PC-3 (cell line): Measurements from ENCODE around the gene LRRC10B. TPM values are rescaled to one million over a fixed set of nuclear protein-coding genes. Genes with fewer than 3 reads are reported as not detected.

ENCODE experiments used
- ATAC-seq: fragments of 200-7000 bp; cut with Tn5 transposase; 2 replicates; pipeline ENCODE4 v1.9.1; 2020; ENCODE audit warnings: mild to moderate bottlenecking, moderate library complexity
- BruUV-seq: library from RNA; stranded (reverse); fragments of 400-500 nt; replicated peaks from 2 replicates; lab custom pipeline; 2021; lab: Mats Ljungman, UMichigan
- CTCF ChIA-PET: fragments of 300-600 bp; sonication (Branson Sonifier 250); formaldehyde crosslinking; loops from one replicate; lab custom pipeline; 2022; ENCODE audit warnings: antibody characterized with exemption; lab: Charles Lee
- POLR2A ChIA-PET: fragments of 300-600 bp; sonication (Branson Sonifier 250); formaldehyde crosslinking; loops from one replicate; lab custom pipeline; 2022; ENCODE audit warnings: antibody characterized with exemption; ENCODE audit not compliant: unreplicated experiment; lab: Charles Lee
- DNase-seq: peaks from one replicate; pipeline ENCODE4 v3.0.0-alpha.2; 2015
- H2AFZ ChIP-seq: fragments of 300-600 bp; sonication (generic); 2 replicates; pipeline ENCODE4 v1.6.0; 2016; ENCODE audit warnings: antibody characterized with exemption, low read length
- H3F3A ChIP-seq: fragments of 300-600 bp; sonication (generic); one replicate; pipeline ENCODE4 v1.6.0; 2017; ENCODE audit warnings: antibody characterized with exemption, low read length, control low read depth, mild to moderate bottlenecking; ENCODE audit not compliant: unreplicated experiment
- H3K27ac ChIP-seq: fragments of 300-600 bp; sonication (generic); 2 replicates; pipeline ENCODE4 v1.5.1; 2016; ENCODE audit warnings: mild to moderate bottlenecking, low read length
- H3K27me3 ChIP-seq: fragments of 300-600 bp; sonication (generic); 2 replicates; pipeline ENCODE4 v1.6.1; 2016; ENCODE audit warnings: low read length, mixed read lengths
- H3K36me3 ChIP-seq: fragments of 300-600 bp; sonication (generic); 2 replicates; pipeline ENCODE4 v1.6.1; 2016; ENCODE audit warnings: low read depth, mixed run types, low read length, mixed read lengths
- H3K4me1 ChIP-seq: fragments of 300-600 bp; sonication (generic); 2 replicates; pipeline ENCODE4 v1.5.1; 2016; ENCODE audit warnings: low read length; ENCODE audit not compliant: insufficient read depth
- H3K4me2 ChIP-seq: fragments of 300-600 bp; sonication (generic); 2 replicates; pipeline ENCODE4 v1.6.0; 2016; ENCODE audit warnings: low read length
- H3K4me3 ChIP-seq: fragments of 300-600 bp; sonication (generic); 2 replicates; pipeline ENCODE4 v1.5.1; 2016; ENCODE audit warnings: mild to moderate bottlenecking, low read length, mixed read lengths
- H3K79me2 ChIP-seq: fragments of 300-600 bp; sonication (generic); 2 replicates; pipeline ENCODE4 v1.6.1; 2017; ENCODE audit warnings: low read length, mixed read lengths
- H3K9ac ChIP-seq: fragments of 300-600 bp; sonication (generic); 2 replicates; pipeline ENCODE4 v1.6.0; 2016; ENCODE audit warnings: mild to moderate bottlenecking, low read length
- H3K9me2 ChIP-seq: fragments of 300-600 bp; sonication (generic); replicated peaks from 2 replicates; pipeline ENCODE4 v1.6.1; 2016; ENCODE audit warnings: mixed run types, low read length, mixed read lengths
- H3K9me3 ChIP-seq: fragments of 300-600 bp; sonication (generic); 2 replicates; pipeline ENCODE4 v1.6.1; 2016; ENCODE audit warnings: low read length, mixed read lengths
- H4K20me1 ChIP-seq: fragments of 300-600 bp; sonication (generic); 2 replicates; pipeline ENCODE4 v1.6.1; 2016; ENCODE audit warnings: low read length, mixed read lengths
- CTCF ChIP-seq: fragments of 300-600 bp; sonication (generic); conservative IDR thresholded peaks from 2 replicates; pipeline ENCODE4 v1.5.1; 2017; ENCODE audit warnings: antibody characterized with exemption, low read depth, mild to moderate bottlenecking, low read length
- EZH2 ChIP-seq: fragments of 300-600 bp; sonication (generic); IDR thresholded peaks from one replicate; pipeline ENCODE4 v1.6.1; 2017; ENCODE audit warnings: antibody characterized with exemption, mild to moderate bottlenecking, low read length; ENCODE audit not compliant: unreplicated experiment
- EZH2phosphoT487 ChIP-seq: fragments of 300-600 bp; sonication (generic); IDR thresholded peaks from 2 replicates; pipeline ENCODE4 v1.6.1; 2018; ENCODE audit warnings: mild to moderate bottlenecking, antibody characterized with exemption, low read length, borderline replicate concordance
- intact Hi-C: fragments of 100-400 bp; cut with micrococcal nuclease; formaldehyde crosslinking; loops from 2 replicates; pipeline ENCODE4 v1.9.0; 2023
- total RNA-seq: library from RNA; depleted of rRNA; stranded (reverse); fragments of >200 nt; gene quantifications from 2 replicates; pipeline ENCODE4 v1.2.3, GENCODE V29; 2014

LRRC10B gene
- total RNA-seq, 1 experiment from 2014 or later = 0.55 TPM

GRCh38 chr11:61510166-61510919 lies 1.8 kb downstream of the LRRC10B start:
- no peaks in the 10 kb centered on the region for H3F3A ChIP-seq
- peaks cover 18% of the 10 kb centered on the region for H3K27me3 ChIP-seq
- DNase-seq (no peak), ATAC-seq (no peak)
- H3K9me3 ChIP-seq = no peaks in the 10 kb centered on the region
- H3K9me2 ChIP-seq = no peaks in the 10 kb centered on the region
- H3K36me3 ChIP-seq = no peaks in the 10 kb centered on the region
- no peaks in the 10 kb centered on the region for H3K79me2 ChIP-seq
- no peak overlapping the region for H3K9ac ChIP-seq
- intact Hi-C loops = no loop called here
- no peaks in the 10 kb centered on the region for H4K20me1 ChIP-seq
- TF ChIP-seq EZH2 (no peak), EZH2phosphoT487 (no peak), CTCF (no peak)
- no peak overlapping the region for H3K27ac ChIP-seq
- BruUV-seq = no TSS peak
- H3K4me2 ChIP-seq = no peak overlapping the region
- peaks cover 15% of the 10 kb centered on the region for H3K4me1 ChIP-seq
- no peak overlapping the region for H2AFZ ChIP-seq
- no peak overlapping the region for H3K4me3 ChIP-seq
- CTCF ChIA-PET = interaction anchor here (1.2 to 1.6 kb wide), 2 partner anchors 64 to 128 kb away, joined by 3 to 5 read pairs; no protein-coding TSS in a partner anchor
- POLR2A ChIA-PET = no interaction called here

- no peak overlapping the region for H3K4me2 ChIP-seq
- ATAC-seq = no peak
- no peak overlapping the region for H3K27ac ChIP-seq
- CTCF ChIA-PET = interaction anchor here (1.6 kb wide), 1 partner anchor 65 kb away, joined by 3 read pairs; no protein-coding TSS in a partner anchor
- no peak overlapping the region for H3K9ac ChIP-seq
- POLR2A ChIA-PET = no interaction called here
- intact Hi-C loops = no loop called here
- H3K4me1 ChIP-seq = peaks cover 15% of the 10 kb centered on the region
- H3K27me3 ChIP-seq = peaks cover 18% of the 10 kb centered on the region
- H3K4me3 ChIP-seq = no peak overlapping the region
- no peaks in the 10 kb centered on the region for H4K20me1 ChIP-seq
- H3K79me2 ChIP-seq = no peaks in the 10 kb centered on the region
- no TSS peak for BruUV-seq
- DNase-seq = no peak
- no peaks in the 10 kb centered on the region for H3K36me3 ChIP-seq
- H3F3A ChIP-seq = no peaks in the 10 kb centered on the region
- H3K9me3 ChIP-seq = no peaks in the 10 kb centered on the region
- no peak for TF ChIP-seq EZH2phosphoT487
- no peak for TF ChIP-seq EZH2
- H2AFZ ChIP-seq = no peak overlapping the region
- no peaks in the 10 kb centered on the region for H3K9me2 ChIP-seq
Measured at GRCh38 chr11:61510974-61511373, 2.4 kb downstream of the LRRC10B start.

DNA sequence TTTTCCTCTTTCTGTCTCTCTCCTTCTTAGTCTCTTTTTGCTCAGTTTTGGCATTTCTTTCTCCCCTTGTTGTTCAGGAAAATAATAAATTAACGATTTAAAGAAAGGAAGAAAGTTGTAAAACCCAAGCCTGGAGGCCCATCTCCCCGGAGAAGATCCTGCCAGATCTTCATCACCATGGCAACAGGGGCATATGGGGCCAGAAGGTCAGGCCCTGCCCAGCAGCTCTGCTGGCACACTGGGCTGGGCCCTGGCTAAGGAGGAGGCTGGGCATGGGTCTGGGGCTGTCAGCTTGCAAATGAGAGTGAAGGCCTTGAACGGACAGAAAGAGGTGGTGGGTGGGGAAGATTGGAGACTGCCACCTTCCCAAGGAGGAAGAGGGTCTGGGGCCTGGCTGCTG lies 2.8 kb downstream of the LRRC10B start:
- no peaks in the 10 kb centered on the region for H3K79me2 ChIP-seq

More for the DNA sequence above, 2.8 kb downstream of the LRRC10B start:
- H3K4me2 ChIP-seq = no peak overlapping the region
- ChIA-PET CTCF (no interaction called here), POLR2A (no interaction called here)
- TF ChIP-seq EZH2 = no peak
- no peak for TF ChIP-seq EZH2phosphoT487
- TF ChIP-seq CTCF = no peak
- H3K27me3 ChIP-seq = peaks cover 18% of the 10 kb centered on the region
- peaks cover 15% of the 10 kb centered on the region for H3K4me1 ChIP-seq
- no TSS peak for BruUV-seq
- no peak overlapping the region for H2AFZ ChIP-seq
- no peak overlapping the region for H3K9ac ChIP-seq
- intact Hi-C loops = no loop called here
- no peak overlapping the region for H3K27ac ChIP-seq
- no peaks in the 10 kb centered on the region for H3K9me2 ChIP-seq
- ATAC-seq = no peak
- no peaks in the 10 kb centered on the region for H4K20me1 ChIP-seq
- H3K36me3 ChIP-seq = no peaks in the 10 kb centered on the region
- no peaks in the 10 kb centered on the region for H3F3A ChIP-seq
- H3K9me3 ChIP-seq = no peaks in the 10 kb centered on the region
- H3K4me3 ChIP-seq = no peak overlapping the region
- no peak for DNase-seq
